GM12878 (cell line): ENCODE data around the gene VTN. TPM values are rescaled to one million over a fixed set of nuclear protein-coding genes. Genes with fewer than 3 reads are reported as not detected.

Source experiments
- ATF3 ChIP-seq: IDR thresholded peaks from 2 replicates; pipeline ENCODE4 v1.6.1; 2011; ENCODE audit warnings: low read depth, mild to moderate bottlenecking, low read length, moderate library complexity, borderline replicate concordance; ENCODE audit errors: extremely low read depth
- BMI1 ChIP-seq: fragments of 450-650 bp; IDR thresholded peaks from 2 replicates; pipeline ENCODE4 v1.6.1; 2016; ENCODE audit warnings: mild to moderate bottlenecking, moderate library complexity, borderline replicate concordance
- CEBPZ ChIP-seq: fragments of 150-350 bp; IDR thresholded peaks from 2 replicates; pipeline ENCODE4 v1.6.1; 2016; ENCODE audit warnings: low read depth, low read length
- CUX1 ChIP-seq: IDR thresholded peaks from 2 replicates; pipeline ENCODE4 v1.6.1; 2012; ENCODE audit warnings: improper control_type of control experiment, low read depth, low read length; ENCODE audit not compliant: insufficient replicate concordance
- HSF1 ChIP-seq: fragments of 150-350 bp; IDR thresholded peaks from 2 replicates; pipeline ENCODE4 v1.6.1; 2014; ENCODE audit warnings: mild to moderate bottlenecking, low read depth, low read length
- IRF5 ChIP-seq: fragments of 450-650 bp; IDR thresholded peaks from 2 replicates; pipeline ENCODE4 v1.6.1; 2017; ENCODE audit warnings: borderline replicate concordance
- RCOR1 ChIP-seq: conservative IDR thresholded peaks from 2 replicates; pipeline ENCODE4 v1.6.1; 2012; ENCODE audit warnings: low read depth, low read length, improper control_type of control experiment
- polyA plus RNA-seq, 11 experiments: library from polyadenylated mRNA; depleted of rRNA in 4 of 11; unstranded in 6 of 11; stranded (reverse) in 5 of 11; fragments of >200 nt; fragmentation: Nextera tagmentation in 4 of 11; fragmentation: Illumina TruSeq in 1 of 11; extraction: Ambion mirVana in 4 of 11; extraction: Trizol in 1 of 11; gene quantifications; 1 replicate in 1 of 11; 2 replicates in 10 of 11; pipeline versions ENCODE4 v1.2.1 to v1.2.3, GENCODE V29; 2011 to 2016; ENCODE audit warnings: inconsistent platforms in 2 of 11, missing spikeins in 2 of 11, low read depth in 1 of 11
- total RNA-seq, 4 experiments: library from RNA; depleted of rRNA in 3 of 4; stranded (reverse); fragments of >200 nt in 3 of 4; fragmentation: Illumina TruSeq in 1 of 4; extraction: Trizol in 1 of 4; gene quantifications; 2 replicates each; pipeline versions ENCODE4 v1.2.1 to v1.2.3, GENCODE V29; 2013 to 2021

The VTN gene
- total and polyA plus RNA-seq, 10 of the 15 experiments (the other 5 are each of a cell fraction or from before 2014, with no cell fraction given): 0.04 to 1.3 (median 0.13) TPM; not detected in 5

- TF ChIP-seq ATF3: no peak
- TF ChIP-seq CEBPZ: no peak
- no peak for TF ChIP-seq RCOR1
- no peak for TF ChIP-seq BMI1
- TF ChIP-seq HSF1: no peak
- TF ChIP-seq CUX1: no peak
- no peak for TF ChIP-seq IRF5
These were observed 35.9 kb downstream of the VTN start (continued) for GRCh38 chr17:28334171-28334570.
